Neuronal stem cell (in vitro differentiated cells): ENCODE results near the gene ITPR1.

Source experiments
- DNase-seq: peaks from one replicate; pipeline ENCODE4 v3.0.0-alpha.2; 2013; ENCODE audit warnings: low spot score
- H2AFZ ChIP-seq: one replicate; pipeline ENCODE4 v1.6.1; 2013; ENCODE audit warnings: mild to moderate bottlenecking, low read length, inconsistent platforms
- H2AK5ac ChIP-seq: 2 replicates; pipeline ENCODE4 v1.6.1; 2013; ENCODE audit warnings: low read depth, mild to moderate bottlenecking, inconsistent platforms, low read length, moderate library complexity, mixed read lengths
- H2BK120ac ChIP-seq: 2 replicates; pipeline ENCODE4 v1.6.1; 2013; ENCODE audit warnings: low read depth, mild to moderate bottlenecking, inconsistent platforms, low read length, moderate library complexity, mixed read lengths
- H2BK12ac ChIP-seq: one replicate; pipeline ENCODE4 v1.6.1; 2013; ENCODE audit warnings: low read length, inconsistent platforms
- H2BK15ac ChIP-seq: 2 replicates; pipeline ENCODE4 v1.6.1; 2013; ENCODE audit warnings: mild to moderate bottlenecking, low read length, inconsistent platforms, mixed read lengths
- H2BK5ac ChIP-seq: one replicate; pipeline ENCODE4 v1.6.1; 2013; ENCODE audit warnings: inconsistent platforms, mild to moderate bottlenecking, low read length, moderate library complexity
- H3K14ac ChIP-seq: one replicate; pipeline ENCODE4 v1.6.1; 2013; ENCODE audit warnings: low read length, inconsistent platforms
- H3K18ac ChIP-seq: 2 replicates; pipeline ENCODE4 v1.6.1; 2013; ENCODE audit warnings: low read length, inconsistent platforms
- H3K23ac ChIP-seq: 2 replicates; pipeline ENCODE4 v1.6.1; 2013; ENCODE audit warnings: low read depth, mild to moderate bottlenecking, mixed read lengths, low read length, inconsistent platforms; ENCODE audit not compliant: poor library complexity
- H3K27ac ChIP-seq: replicated peaks from 3 replicates; pipeline ENCODE4 v1.5.1; 2013; ENCODE audit warnings: low read length, inconsistent platforms
- H3K27me3 ChIP-seq, 3 experiments: 2 replicates each; pipeline ENCODE4 v1.6.1; 2013; ENCODE audit warnings: low read length in 3 of 3, mild to moderate bottlenecking in 2 of 3, inconsistent platforms in 1 of 3, low read depth in 1 of 3, mixed read lengths in 1 of 3, moderate library complexity in 1 of 3; ENCODE audit not compliant: control insufficient read depth in 3 of 3, insufficient read depth in 3 of 3
- H3K36me3 ChIP-seq, 2 donors: replicated peaks in 1 of 2; 2 replicates each; pipeline ENCODE4 v1.6.1; 2013; ENCODE audit warnings: low read length in 2 of 2; ENCODE audit not compliant: control insufficient read depth in 2 of 2, insufficient read depth in 2 of 2
- H3K4ac ChIP-seq: 2 replicates; pipeline ENCODE4 v1.6.1; 2013; ENCODE audit warnings: inconsistent platforms, mild to moderate bottlenecking, low read length, moderate library complexity
- H3K4me1 ChIP-seq, 2 donors: 1 replicate in 1 of 2; 2 replicates in 1 of 2; pipeline ENCODE4 v1.6.1; 2013; ENCODE audit warnings: low read length in 2 of 2, low read depth in 1 of 2; ENCODE audit not compliant: control insufficient read depth in 2 of 2, insufficient read depth in 1 of 2
- H3K4me2 ChIP-seq: one replicate; pipeline ENCODE4 v1.6.1; 2013; ENCODE audit warnings: mild to moderate bottlenecking, low read length, inconsistent platforms; ENCODE audit not compliant: insufficient read depth, poor library complexity, severe bottlenecking
- H3K4me3 ChIP-seq, 2 donors: 2 replicates each; pipeline ENCODE4 v1.5.1; 2013; ENCODE audit warnings: low read length in 2 of 2, mild to moderate bottlenecking in 2 of 2, inconsistent platforms in 1 of 2, moderate library complexity in 1 of 2
- H3K79me1 ChIP-seq: one replicate; pipeline ENCODE4 v1.6.1; 2013; ENCODE audit warnings: low read depth, mild to moderate bottlenecking, inconsistent platforms, low read length, moderate library complexity
- H3K9ac ChIP-seq: one replicate; pipeline ENCODE4 v1.6.1; 2013; ENCODE audit warnings: mild to moderate bottlenecking, low read depth, low read length, inconsistent platforms; ENCODE audit not compliant: poor library complexity
- H3K9me3 ChIP-seq, 2 donors: replicated peaks in 1 of 2; 2 replicates each; pipeline versions ENCODE3 to v1.6.1; 2013; ENCODE audit warnings: low read length in 2 of 2, mild to moderate bottlenecking in 2 of 2, inconsistent platforms in 1 of 2, low read depth in 1 of 2, mixed read lengths in 1 of 2, moderate library complexity in 1 of 2; ENCODE audit not compliant: control insufficient read depth in 2 of 2, insufficient read depth in 1 of 2
- H4K8ac ChIP-seq: one replicate; pipeline ENCODE4 v1.6.1; 2013; ENCODE audit warnings: low read depth, mild to moderate bottlenecking, inconsistent platforms, low read length, moderate library complexity
- H4K91ac ChIP-seq: one replicate; pipeline ENCODE4 v1.6.1; 2013; ENCODE audit warnings: low read length, low read depth, mild to moderate bottlenecking, inconsistent platforms; ENCODE audit not compliant: poor library complexity
- WGBS, 2 donors: extraction: QIAGEN DNeasy Blood & Tissue Kit; methylation state at CpG; one replicate each; pipeline ENCODE4 v1.1.7; 2013; ENCODE audit warnings: missing lambda C conversion rate in 2 of 2, mixed read lengths in 1 of 2; ENCODE audit not compliant: insufficient read length in 2 of 2, insufficient replicate concordance in 1 of 2; ENCODE audit errors: extremely low coverage in 2 of 2; 5-methylcytosine and 5-hydroxymethylcytosine counted together

The ITPR1 gene

GRCh38 chr3:4522947-4523346 is 29.8 kb downstream of the ITPR1 start:
- no peak overlapping the region for H3K9ac ChIP-seq
- no peak overlapping the region for H4K8ac ChIP-seq
- H3K23ac ChIP-seq, result no peak overlapping the region
- H3K4ac ChIP-seq, result no peak overlapping the region
- no peak overlapping the region for H2BK15ac ChIP-seq
- no CpG with 5 or more reads among the region's 7 CpGs for WGBS, 2 donors
- no peaks in the 10 kb centered on the region for H3K79me1 ChIP-seq
- no peak overlapping the region for H2AFZ ChIP-seq
- H4K91ac ChIP-seq, result no peak overlapping the region
- no peak overlapping the region for H3K18ac ChIP-seq
- no peak overlapping the region for H2BK120ac ChIP-seq
- H2BK5ac ChIP-seq, result no peak overlapping the region
- H3K27ac ChIP-seq, result no peak overlapping the region
- H3K36me3 ChIP-seq, result no peaks in the 10 kb centered on the region
- H2AK5ac ChIP-seq, result no peak overlapping the region
- no peaks in the 10 kb centered on the region for H3K9me3 ChIP-seq
- H3K14ac ChIP-seq, result no peak overlapping the region
- no peaks in the 10 kb centered on the region for H3K4me1 ChIP-seq
- H3K4me2 ChIP-seq, result no peak overlapping the region
- no peak for DNase-seq
- no peak overlapping the region for H3K4me3 ChIP-seq
- no peaks in the 10 kb centered on the region for H3K27me3 ChIP-seq
- no peak overlapping the region for H2BK12ac ChIP-seq

GRCh38 chr3:4523710-4524698 is 30.9 kb downstream of the ITPR1 start:
- WGBS, 2 donors, result no CpG with 5 or more reads among the region's 12 CpGs
- H3K9me3 ChIP-seq, result no peaks in the 10 kb centered on the region
- no peak overlapping the region for H3K23ac ChIP-seq
- no peak overlapping the region for H2BK5ac ChIP-seq
- no peaks in the 10 kb centered on the region for H3K27me3 ChIP-seq
- H3K4me1 ChIP-seq, result peaks cover 0 to 2% of the 10 kb centered on the region in 2 donors
- H2AK5ac ChIP-seq, result no peak overlapping the region
- H3K36me3 ChIP-seq, result no peaks in the 10 kb centered on the region
- H4K8ac ChIP-seq, result no peak overlapping the region
- H3K4me3 ChIP-seq, result no peak overlapping the region
- H3K14ac ChIP-seq, result peak overlapping the region; percentile 27
- H2BK120ac ChIP-seq, result no peak overlapping the region
- H3K4me2 ChIP-seq, result no peak overlapping the region
- no peak overlapping the region for H3K9ac ChIP-seq
- no peak overlapping the region for H4K91ac ChIP-seq
- H3K18ac ChIP-seq, result no peak overlapping the region
- H3K27ac ChIP-seq, result no peak overlapping the region
- H2BK12ac ChIP-seq, result no peak overlapping the region
- no peak for DNase-seq
- no peak overlapping the region for H2BK15ac ChIP-seq
- H3K79me1 ChIP-seq, result no peaks in the 10 kb centered on the region
- no peak overlapping the region for H2AFZ ChIP-seq
- H3K4ac ChIP-seq, result no peak overlapping the region

DNA sequence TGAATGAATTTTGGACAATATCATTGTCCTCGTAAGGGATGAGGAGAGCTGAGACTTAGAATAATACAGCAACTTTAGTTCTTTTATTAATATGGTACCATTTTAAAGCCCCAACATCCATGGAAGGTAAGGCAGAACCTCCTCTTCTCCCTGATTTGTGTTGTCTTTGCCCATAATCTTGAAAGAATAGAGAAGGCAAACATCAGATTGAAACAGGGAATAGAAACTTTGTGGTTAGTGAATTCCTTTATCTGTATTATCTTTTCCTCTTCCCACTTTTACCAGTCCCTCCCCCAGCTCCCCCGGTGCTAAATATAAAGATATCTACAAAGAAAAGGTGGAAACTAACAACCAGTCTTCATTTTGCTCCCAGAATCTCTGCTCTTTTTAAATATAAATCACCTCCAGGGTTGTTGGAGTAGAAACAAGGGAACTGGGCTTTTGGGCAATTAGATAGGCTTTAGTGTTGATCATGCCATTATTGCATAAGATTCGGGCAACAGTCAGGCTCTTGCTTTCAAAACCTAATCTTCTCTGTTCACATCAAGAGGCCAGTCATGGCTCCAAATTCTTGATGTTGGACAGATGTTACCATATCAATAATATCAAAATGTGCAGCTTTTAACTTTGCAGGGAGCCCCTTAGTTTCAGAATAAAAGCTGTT is 32.5 kb downstream of the ITPR1 start:
- Histone ChIP-seq H2BK12ac (no peak overlapping the region), H3K4me1 (peaks cover 0 to 2% of the 10 kb centered on the region in 2 donors), H4K91ac (no peak overlapping the region), H2BK120ac (no peak overlapping the region), H3K79me1 (no peaks in the 10 kb centered on the region), H3K18ac (no peak overlapping the region), H3K27ac (no peak overlapping the region), H3K4me3 (no peak overlapping the region), H2BK15ac (no peak overlapping the region), H3K23ac (no peak overlapping the region), H3K27me3 (no peaks in the 10 kb centered on the region), H4K8ac (no peak overlapping the region), H3K4me2 (no peak overlapping the region), H2AFZ (no peak overlapping the region), H2BK5ac (no peak overlapping the region), H3K36me3 (no peaks in the 10 kb centered on the region), H3K9ac (no peak overlapping the region), H3K9me3 (no peaks in the 10 kb centered on the region), H2AK5ac (no peak overlapping the region), H3K14ac (no peak overlapping the region), H3K4ac (no peak overlapping the region)
- DNase-seq, result no peak
- no CpG with 5 or more reads among the region's 3 CpGs for WGBS, 2 donors

- no peak overlapping the region for H3K4me3 ChIP-seq
- no peaks in the 10 kb centered on the region for H3K79me1 ChIP-seq
- H3K14ac ChIP-seq, result no peak overlapping the region
- H2AK5ac ChIP-seq, result no peak overlapping the region
- no peak overlapping the region for H2BK120ac ChIP-seq
- no peak overlapping the region for H3K4ac ChIP-seq
- no peak overlapping the region for H3K9ac ChIP-seq
- H2BK12ac ChIP-seq, result no peak overlapping the region
- no peak overlapping the region for H4K8ac ChIP-seq
- DNase-seq, result no peak
- no peak overlapping the region for H3K4me2 ChIP-seq
- WGBS, 2 donors, result no CpG with 5 or more reads among the region's 5 CpGs
- H2BK15ac ChIP-seq, result no peak overlapping the region
- no peaks in the 10 kb centered on the region for H3K36me3 ChIP-seq
- H3K27ac ChIP-seq, result no peak overlapping the region
- no peaks in the 10 kb centered on the region for H3K27me3 ChIP-seq
- no peak overlapping the region for H3K18ac ChIP-seq
- no peak overlapping the region for H2BK5ac ChIP-seq
- no peak overlapping the region for H2AFZ ChIP-seq
- peaks cover 3% of the 10 kb centered on the region in 2 donors for H3K4me1 ChIP-seq
- no peak overlapping the region for H4K91ac ChIP-seq
- H3K23ac ChIP-seq, result no peak overlapping the region
- H3K9me3 ChIP-seq, result no peaks in the 10 kb centered on the region
Measured at GRCh38 chr3:4528320-4528719, 35.2 kb downstream of the ITPR1 start.
